Measurements from ENCODE around the gene ARHGAP10. TPM values are rescaled to one million over a fixed set of nuclear protein-coding genes. Genes with fewer than 3 reads are reported as not detected.

The ARHGAP10 gene
- total RNA-seq, 1 donor from 2014 or later = 20.2 TPM

DNA sequence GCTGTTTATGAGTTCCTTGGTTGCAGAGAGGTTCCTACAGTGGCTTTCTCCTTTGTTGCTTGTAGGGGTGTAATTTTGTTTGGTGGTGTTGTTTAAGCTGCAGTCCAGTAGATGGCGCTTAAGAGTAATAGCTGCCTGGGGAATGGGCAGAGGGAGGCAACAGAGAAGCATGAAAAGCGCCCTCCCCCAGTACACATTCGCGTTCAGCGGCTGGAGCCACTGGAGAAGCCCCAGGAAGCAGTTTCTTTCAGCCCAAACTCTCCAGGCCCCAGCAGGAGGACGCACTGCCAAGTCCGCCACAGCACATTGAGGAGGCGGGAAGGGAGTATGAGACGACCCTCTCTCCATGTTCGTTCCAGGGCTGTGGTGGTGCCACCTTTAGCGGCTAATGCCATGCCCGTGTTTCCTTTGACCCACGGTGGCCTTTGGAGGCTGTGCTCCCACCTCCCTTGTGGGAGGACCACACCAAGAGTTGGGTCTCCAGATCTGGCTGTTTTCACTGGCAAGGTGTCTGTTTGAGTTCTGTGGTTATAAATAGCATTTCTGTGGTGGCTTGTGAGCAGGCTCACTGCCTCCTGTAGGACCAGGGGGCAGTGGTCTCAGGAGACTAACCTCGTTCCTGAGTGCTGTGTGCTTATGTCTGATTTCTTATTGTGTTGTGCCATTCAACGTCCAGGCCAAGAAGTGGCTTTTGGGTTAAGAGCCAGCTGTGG is 252.3 kb downstream of the ARHGAP10 start:
- H3K79me2 ChIP-seq (ENCODE audit: low read depth) = no peaks in the 10 kb centered on the region

DNA sequence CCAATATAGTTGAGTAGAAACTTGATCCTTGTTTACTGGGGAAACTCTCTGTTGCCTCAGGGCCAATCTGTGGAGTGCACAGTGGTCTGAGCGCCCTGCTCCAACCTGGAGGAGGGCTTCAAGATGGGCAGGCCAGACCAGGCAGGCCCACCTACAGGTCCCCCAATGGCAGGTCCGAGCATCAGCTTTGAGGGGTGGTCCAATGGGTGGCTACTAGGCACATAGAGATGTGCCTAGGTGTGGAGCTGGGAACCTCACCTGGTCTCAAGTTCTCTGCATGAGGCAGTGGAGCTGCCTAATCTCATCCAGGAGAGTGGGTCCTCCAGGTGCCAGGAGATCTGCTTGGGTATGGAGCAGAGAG is 252.9 kb downstream of the ARHGAP10 start:
- Histone ChIP-seq H3F3A (ENCODE audit: low read depth) (no peaks in the 10 kb centered on the region), H3K27ac (no peak overlapping the region), H3K4me3 (no peak overlapping the region), H3K36me3 (no peaks in the 10 kb centered on the region), H3K4me1 (peaks cover 25% of the 10 kb centered on the region), H3K27me3 (no peaks in the 10 kb centered on the region), H4K20me1 (ENCODE audit: low read depth) (no peaks in the 10 kb centered on the region), H3K9ac (no peak overlapping the region), H3K9me3 (ENCODE audit: low read depth) (no peaks in the 10 kb centered on the region), H3K4me2 (no peak overlapping the region), H3K79me2 (ENCODE audit: low read depth) (no peaks in the 10 kb centered on the region), H2AFZ (replicated peaks) (no peak overlapping the region)
- Mint-ChIP-seq H3K27me3 (ENCODE audit: insufficient read depth, low read depth) (peaks cover 4% of the 10 kb centered on the region), H3K9me3 (peaks cover 21% of the 10 kb centered on the region), H3K27ac (no peak overlapping the region), H3K4me1 (peaks cover 24% of the 10 kb centered on the region), H3K36me3 (peaks cover 5% of the 10 kb centered on the region), H3K4me3 (no peak overlapping the region)
- DNase-seq (ENCODE audit: low spot score) = no peak
- TF ChIP-seq, protein P1, sequence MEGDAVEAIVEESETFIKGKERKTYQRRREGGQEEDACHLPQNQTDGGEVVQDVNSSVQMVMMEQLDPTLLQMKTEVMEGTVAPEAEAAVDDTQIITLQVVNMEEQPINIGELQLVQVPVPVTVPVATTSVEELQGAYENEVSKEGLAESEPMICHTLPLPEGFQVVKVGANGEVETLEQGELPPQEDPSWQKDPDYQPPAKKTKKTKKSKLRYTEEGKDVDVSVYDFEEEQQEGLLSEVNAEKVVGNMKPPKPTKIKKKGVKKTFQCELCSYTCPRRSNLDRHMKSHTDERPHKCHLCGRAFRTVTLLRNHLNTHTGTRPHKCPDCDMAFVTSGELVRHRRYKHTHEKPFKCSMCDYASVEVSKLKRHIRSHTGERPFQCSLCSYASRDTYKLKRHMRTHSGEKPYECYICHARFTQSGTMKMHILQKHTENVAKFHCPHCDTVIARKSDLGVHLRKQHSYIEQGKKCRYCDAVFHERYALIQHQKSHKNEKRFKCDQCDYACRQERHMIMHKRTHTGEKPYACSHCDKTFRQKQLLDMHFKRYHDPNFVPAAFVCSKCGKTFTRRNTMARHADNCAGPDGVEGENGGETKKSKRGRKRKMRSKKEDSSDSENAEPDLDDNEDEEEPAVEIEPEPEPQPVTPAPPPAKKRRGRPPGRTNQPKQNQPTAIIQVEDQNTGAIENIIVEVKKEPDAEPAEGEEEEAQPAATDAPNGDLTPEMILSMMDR (IDR thresholded peaks at IDR 0.05) = no peak
- no peak for TF ChIP-seq EZH2 (IDR thresholded peaks at IDR 0.05)
- no peak for TF ChIP-seq EZH2phosphoT487 (IDR thresholded peaks at IDR 0.05)

More for the DNA sequence above, 252.3 kb downstream of the ARHGAP10 start:
- H2AFZ ChIP-seq (replicated peaks) = peak overlapping the region; percentile 18
- Mint-ChIP-seq H3K36me3 (peaks cover 7% of the 10 kb centered on the region), H3K4me1 (peaks cover 24% of the 10 kb centered on the region), H3K4me3 (no peak overlapping the region), H3K9me3 (peaks cover 23% of the 10 kb centered on the region), H3K27me3 (ENCODE audit: insufficient read depth, low read depth) (peaks cover 4% of the 10 kb centered on the region), H3K27ac (no peak overlapping the region)
- H3K27me3 ChIP-seq = no peaks in the 10 kb centered on the region
- H3K9ac ChIP-seq = no peak overlapping the region
- no peak overlapping the region for H3K27ac ChIP-seq
- TF ChIP-seq EZH2phosphoT487 (IDR thresholded peaks at IDR 0.05) (no peak), EZH2 (IDR thresholded peaks at IDR 0.05) (no peak)
- TF ChIP-seq, protein P1 (IDR thresholded peaks at IDR 0.05) = peak; percentile 80
- H3F3A ChIP-seq (ENCODE audit: low read depth) = no peaks in the 10 kb centered on the region
- no peaks in the 10 kb centered on the region for H3K9me3 ChIP-seq (ENCODE audit: low read depth)
- peaks cover 25% of the 10 kb centered on the region for H3K4me1 ChIP-seq
- H3K4me2 ChIP-seq = no peak overlapping the region
- DNase-seq (ENCODE audit: low spot score) = peak; percentile 77
- H4K20me1 ChIP-seq (ENCODE audit: low read depth) = no peaks in the 10 kb centered on the region
- H3K4me3 ChIP-seq = no peak overlapping the region
- no peaks in the 10 kb centered on the region for H3K36me3 ChIP-seq

DNA sequence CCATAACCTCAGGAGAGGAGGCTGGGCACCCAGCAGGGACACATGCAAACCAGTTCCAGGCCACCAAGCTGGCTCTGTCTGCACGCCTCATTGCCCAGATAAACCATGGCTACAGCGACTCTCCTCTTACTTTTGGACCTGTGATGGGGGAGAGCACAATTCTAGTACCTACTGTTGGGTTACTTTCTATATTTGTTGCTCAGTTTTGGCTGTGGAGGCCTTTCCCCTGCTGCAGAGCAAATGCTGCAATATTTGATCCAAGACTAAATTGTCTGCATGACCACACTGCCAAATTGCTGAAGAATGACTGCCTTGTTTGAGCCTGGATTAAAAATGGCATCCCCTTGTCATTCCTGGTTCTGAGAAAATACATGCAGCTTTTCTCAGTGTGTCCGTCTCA is 253.5 kb downstream of the ARHGAP10 start:
- Mint-ChIP-seq H3K27me3 (ENCODE audit: insufficient read depth, low read depth) (peaks cover 6% of the 10 kb centered on the region), H3K36me3 (peaks cover 5% of the 10 kb centered on the region), H3K4me3 (no peak overlapping the region), H3K9me3 (peaks cover 17% of the 10 kb centered on the region), H3K4me1 (peaks cover 25% of the 10 kb centered on the region), H3K27ac (peak overlapping the region; percentile 30)
- Histone ChIP-seq H4K20me1 (ENCODE audit: low read depth) (no peaks in the 10 kb centered on the region), H3K4me3 (no peak overlapping the region), H3K36me3 (no peaks in the 10 kb centered on the region), H3K27ac (no peak overlapping the region), H2AFZ (replicated peaks) (no peak overlapping the region), H3K4me2 (no peak overlapping the region), H3K9me3 (ENCODE audit: low read depth) (no peaks in the 10 kb centered on the region), H3K79me2 (ENCODE audit: low read depth) (no peaks in the 10 kb centered on the region), H3F3A (ENCODE audit: low read depth) (no peaks in the 10 kb centered on the region), H3K4me1 (peaks cover 25% of the 10 kb centered on the region), H3K9ac (no peak overlapping the region), H3K27me3 (no peaks in the 10 kb centered on the region)
- TF ChIP-seq, protein P1 (IDR thresholded peaks at IDR 0.05) = no peak
- TF ChIP-seq EZH2 (IDR thresholded peaks at IDR 0.05) (no peak), EZH2phosphoT487 (IDR thresholded peaks at IDR 0.05) (no peak)
- no peak for DNase-seq (ENCODE audit: low spot score)

All from neural progenitor cell (in vitro differentiated cells).